Measurements from ENCODE around the gene CREBBP.

GRCh38 chr16:3842994-3843393 is 37.5 kb downstream of the CREBBP start:
- TF ChIP-seq POLR2AphosphoS5 (IDR thresholded peaks at IDR 0.05; ENCODE audit: borderline replicate concordance, low read depth, low read length) (no peak), EZH2 (IDR thresholded peaks at IDR 0.05) (no peak), FOXP2 (optimal IDR thresholded peaks at IDR 0.05; ENCODE audit: control extremely low read depth, extremely low read length, insufficient read depth) (no peak)

Data from SK-N-MC (cell line).